ENCODE results near the gene SLC9A9. TPM values are rescaled to one million over a fixed set of nuclear protein-coding genes. Genes with fewer than 3 reads are reported as not detected.

The SLC9A9 gene
- total and polyA plus RNA-seq, 2 of the 8 experiments (the other 6 are each of a cell fraction or from before 2014, with no cell fraction given), result 0.48 to 1.1 TPM

- no peak overlapping the region for H2BK20ac ChIP-seq (ENCODE audit: low read length)
- peaks cover 3 to 13% (median 10%) of the 10 kb centered on the region in 4 experiments; a peak in 4 of 7 replicates for H3K4me1 ChIP-seq (replicated peaks in 1 of 4; ENCODE audit: control insufficient read depth in 3 of 4, insufficient read depth in 4 of 4, low read length in 3 of 4)
- H4K5ac ChIP-seq (ENCODE audit: insufficient read length, low read depth, low read length), result no peak overlapping the region
- no peak overlapping the region for H3K4ac ChIP-seq (replicated peaks; ENCODE audit: insufficient read length, low read depth, low read length)
- H3K9me3 ChIP-seq (ENCODE audit: insufficient read depth in 2 of 2, low read depth in 1 of 2, low read length in 1 of 2), result no peaks in the 10 kb centered on the region
- H2BK15ac ChIP-seq (ENCODE audit: low read length), result no peak overlapping the region
- H2AFZ ChIP-seq (ENCODE audit: low read length), result no peak overlapping the region
- H3K79me2 ChIP-seq (ENCODE audit: control insufficient read depth in 1 of 2, insufficient read depth in 2 of 2, low read length in 2 of 2), result no peaks in the 10 kb centered on the region
- H2BK12ac ChIP-seq (ENCODE audit: low read depth, low read length), result peak overlapping the region; percentile 68; the same call in 1 of the 2 replicates
- CTCF ChIA-PET (ENCODE audit: partially characterized antibody), result interaction anchor here (0.6 to 7.6 kb wide), 7 partner anchors 14 to 269 kb away, joined by 3 to 66 read pairs (median 3); no protein-coding TSS in a partner anchor
- no peaks in the 10 kb centered on the region for H4K20me1 ChIP-seq (replicated peaks in 1 of 2; ENCODE audit: control insufficient read depth in 1 of 2, insufficient read depth in 2 of 2, low read length in 2 of 2)
- H3K4me2 ChIP-seq (ENCODE audit: insufficient read depth in 1 of 2, low read depth in 2 of 2, low read length in 2 of 2), result 0 out of 4 replicates have a peak overlapping the region, but pooled peaks of 1 of the 2 experiments have one; percentile 4
- no peak overlapping the region for H2BK120ac ChIP-seq (replicated peaks; ENCODE audit: low read depth, low read length)
- FAIRE-seq (no peak), DNase-seq (ENCODE audit: low read depth in 1 of 2, low spot score in 2 of 2) (no peak)
- H4K8ac ChIP-seq (ENCODE audit: extremely low read depth, insufficient read depth, low read length), result no peak overlapping the region
- 71% methylated on average over 5 of the region's 5 CpGs; no CpG with 5 or more reads in 1 of the 2 experiments for WGBS, 2 experiments (ENCODE audit: extremely low coverage in 1 of 2, insufficient coverage in 1 of 2, insufficient read length in 1 of 2, insufficient replicate concordance in 2 of 2, low coverage in 1 of 2, low lambda C conversion rate in 2 of 2, missing lambda C conversion rate in 1 of 2)
- H4K91ac ChIP-seq (replicated peaks; ENCODE audit: insufficient read length, low read length), result no peak overlapping the region
- H3K9ac ChIP-seq (replicated peaks in 1 of 4; ENCODE audit: extremely low read depth in 1 of 4, low read depth in 3 of 4, low read length in 3 of 4), result no peak overlapping the region
- H3K14ac ChIP-seq (ENCODE audit: insufficient read length), result no peak overlapping the region
- no peak overlapping the region for H3K4me3 ChIP-seq (ENCODE audit: extremely low read depth in 1 of 4, insufficient read depth in 2 of 4, low read depth in 3 of 4, low read length in 4 of 4)
- H3K18ac ChIP-seq (ENCODE audit: extremely low read depth, low read length), result no peak overlapping the region
- POLR2A ChIA-PET (ENCODE audit: partially characterized antibody), result no interaction called here
- H2AK5ac ChIP-seq (ENCODE audit: low read depth, low read length), result no peak overlapping the region
- no peak overlapping the region for H3K27ac ChIP-seq (ENCODE audit: low read depth, low read length)
- no peaks in the 10 kb centered on the region for H3K79me1 ChIP-seq (ENCODE audit: low read depth, low read length)
- no peaks in the 10 kb centered on the region; the same call in 1 of the 2 replicates for H3K23me2 ChIP-seq (ENCODE audit: low read depth, low read length)
- H3K36me3 ChIP-seq (ENCODE audit: control insufficient read depth in 2 of 4, insufficient read depth in 4 of 4, low read length in 3 of 4), result no peaks in the 10 kb centered on the region
- H3K23ac ChIP-seq (ENCODE audit: insufficient read length), result no peak overlapping the region
- no peak for TF ChIP-seq ATF2 (IDR thresholded peaks at IDR 0.05; ENCODE audit: low read length)
- peak in 1 of 2 experiments; percentile 14; a peak in 1 of 3 replicates for TF ChIP-seq EP300 (IDR thresholded peaks at IDR 0.05; ENCODE audit: borderline replicate concordance in 1 of 2, low read depth in 2 of 2, low read length in 2 of 2)
- no peak overlapping the region for H2BK5ac ChIP-seq (ENCODE audit: low read depth, low read length)
- no peak overlapping the region for H3K56ac ChIP-seq (replicated peaks; ENCODE audit: insufficient read length, low read depth, low read length)
- no peaks in the 10 kb centered on the region for H3K27me3 ChIP-seq (replicated peaks in 1 of 4; ENCODE audit: control insufficient read depth in 3 of 4, extremely low read depth in 1 of 4, insufficient read depth in 3 of 4, low read length in 3 of 4)
Observed at GRCh38 chr3:143429628-143430514, 418.4 kb downstream of the SLC9A9 start.
